ENCODE measurements around the gene CDC40. TPM values are rescaled to one million over a fixed set of nuclear protein-coding genes. Genes with fewer than 3 reads are reported as not detected.
"Not testable (repeated sequence)": the region's sequence is repeated elsewhere in the genome, so short reads cannot be mapped to it uniquely, and the experiment has no call there.

The CDC40 gene
- total RNA-seq, 4 donors from 2014 or later, result 11.8 to 25.9 (median 18.3) TPM

DNA sequence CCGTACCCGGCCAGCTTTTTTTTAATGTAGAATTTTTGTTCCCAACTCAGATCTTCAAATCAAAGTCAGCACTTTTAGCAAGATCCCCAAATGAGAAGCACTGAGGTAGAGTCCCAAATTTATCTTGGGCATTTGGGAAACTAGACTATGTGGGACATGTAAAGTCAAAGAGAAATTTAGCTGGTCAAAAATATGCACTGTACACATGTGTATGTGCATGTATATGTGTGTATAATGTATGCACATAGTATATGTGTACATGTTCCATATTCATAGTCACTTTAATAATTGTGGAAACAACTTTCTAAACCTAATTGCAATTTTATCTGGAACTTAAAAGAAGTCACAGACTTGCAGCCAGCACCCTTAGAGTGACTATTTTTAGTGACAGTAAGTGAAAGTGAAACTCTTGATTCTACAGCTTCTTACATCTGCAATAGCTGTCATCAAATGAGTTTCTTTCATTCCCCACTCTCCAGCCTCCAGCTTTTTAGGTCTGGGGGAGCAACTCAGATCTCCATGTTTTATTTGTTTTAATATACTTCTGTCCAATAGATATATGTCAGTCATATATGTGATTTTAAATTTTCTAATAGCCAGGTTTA, 53.6 kb downstream of the CDC40 start:
- no peak for ATAC-seq
- no peaks in the 10 kb centered on the region for H3K9me3 ChIP-seq
- WGBS, 2 donors (ENCODE audit: low coverage in 1 of 2), result 100% methylated on average over 1 to 2 of the region's 2 CpGs
- no peaks in the 10 kb centered on the region for H3K27me3 ChIP-seq
- peaks cover 0 to 33% of the 10 kb centered on the region in 2 donors for H3K36me3 ChIP-seq
- TF ChIP-seq EP300 (IDR thresholded peaks at IDR 0.05) (no peak), POLR2A (IDR thresholded peaks at IDR 0.05) (no peak), POLR2AphosphoS5 (IDR thresholded peaks at IDR 0.05) (no peak)
- TF ChIP-seq, protein P1, sequence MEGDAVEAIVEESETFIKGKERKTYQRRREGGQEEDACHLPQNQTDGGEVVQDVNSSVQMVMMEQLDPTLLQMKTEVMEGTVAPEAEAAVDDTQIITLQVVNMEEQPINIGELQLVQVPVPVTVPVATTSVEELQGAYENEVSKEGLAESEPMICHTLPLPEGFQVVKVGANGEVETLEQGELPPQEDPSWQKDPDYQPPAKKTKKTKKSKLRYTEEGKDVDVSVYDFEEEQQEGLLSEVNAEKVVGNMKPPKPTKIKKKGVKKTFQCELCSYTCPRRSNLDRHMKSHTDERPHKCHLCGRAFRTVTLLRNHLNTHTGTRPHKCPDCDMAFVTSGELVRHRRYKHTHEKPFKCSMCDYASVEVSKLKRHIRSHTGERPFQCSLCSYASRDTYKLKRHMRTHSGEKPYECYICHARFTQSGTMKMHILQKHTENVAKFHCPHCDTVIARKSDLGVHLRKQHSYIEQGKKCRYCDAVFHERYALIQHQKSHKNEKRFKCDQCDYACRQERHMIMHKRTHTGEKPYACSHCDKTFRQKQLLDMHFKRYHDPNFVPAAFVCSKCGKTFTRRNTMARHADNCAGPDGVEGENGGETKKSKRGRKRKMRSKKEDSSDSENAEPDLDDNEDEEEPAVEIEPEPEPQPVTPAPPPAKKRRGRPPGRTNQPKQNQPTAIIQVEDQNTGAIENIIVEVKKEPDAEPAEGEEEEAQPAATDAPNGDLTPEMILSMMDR (IDR thresholded peaks at IDR 0.05), result no peak
- H3K27ac ChIP-seq, result peak overlapping the region in 3 of 4 donors; percentile 15 to 32 (median 21)
- H3K4me3 ChIP-seq, result no peak overlapping the region
- H3K4me1 ChIP-seq, result peaks cover 0 to 14% (median 4%) of the 10 kb centered on the region in 3 donors

DNA sequence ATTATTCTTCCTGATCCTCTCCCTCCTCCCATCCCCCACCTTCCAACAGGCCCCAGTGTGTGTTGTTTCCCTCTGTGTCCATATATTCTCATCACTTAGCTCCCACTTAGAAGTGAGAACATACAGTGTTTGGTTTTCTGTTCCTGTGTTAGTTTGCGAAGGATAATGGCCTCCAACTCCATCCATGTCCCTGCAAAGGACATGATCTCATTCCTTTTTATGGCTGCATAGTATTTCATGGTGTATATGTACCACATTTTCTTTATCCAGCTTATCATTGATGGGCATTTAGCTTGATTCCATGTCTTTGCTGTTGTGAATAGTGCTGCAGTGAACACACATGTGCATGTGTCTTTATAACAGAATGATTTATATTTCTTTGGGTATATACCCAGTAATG, 55.8 kb downstream of the CDC40 start:
- not testable (repeated sequence) for H3K27ac ChIP-seq, H3K27me3 ChIP-seq, ATAC-seq, H3K4me3 ChIP-seq, H3K9me3 ChIP-seq
- 86% methylated on average over 1 of the region's 1 CpG; no CpG with 5 or more reads in 1 of the 2 donors for WGBS, 2 donors (ENCODE audit: low coverage in 1 of 2)
- H3K4me1 ChIP-seq, result peaks cover 0 to 14% (median 4%) of the 10 kb centered on the region in 3 donors
- H3K36me3 ChIP-seq, result peaks cover 0 to 23% of the 10 kb centered on the region in 2 donors

DNA sequence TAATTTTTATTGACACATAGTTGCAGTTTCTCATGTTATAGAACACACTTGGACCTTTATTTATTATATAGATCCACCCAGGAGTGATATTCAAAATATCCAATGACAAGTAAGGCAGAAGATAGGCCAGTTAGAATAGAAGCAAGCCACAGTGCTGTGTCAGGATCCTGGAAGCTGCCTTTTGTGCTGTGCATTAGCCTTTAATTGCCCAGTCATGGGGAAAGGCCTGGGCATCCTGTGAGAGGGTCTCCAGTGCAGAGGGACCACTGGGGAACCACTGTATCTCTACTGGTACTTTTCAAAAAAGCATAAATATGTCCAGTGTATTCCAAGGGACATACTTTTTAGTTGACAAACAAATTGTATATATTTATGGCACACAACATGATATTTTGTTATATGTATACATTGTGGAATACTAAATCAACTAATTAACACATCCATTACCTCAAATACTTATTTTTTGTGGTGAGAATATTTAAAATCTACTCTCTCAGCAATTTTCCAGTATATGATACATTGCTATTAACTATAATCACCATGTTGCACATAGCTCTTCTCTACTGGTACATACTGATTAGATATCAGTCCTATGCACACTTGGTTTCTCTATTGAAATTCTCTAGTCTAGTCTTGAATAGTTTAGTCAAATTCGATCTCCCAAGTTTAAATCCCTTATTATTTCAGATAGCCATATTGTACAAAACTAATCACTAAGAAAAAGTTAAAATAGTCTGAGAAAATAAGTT, 59.5 kb downstream of the CDC40 start:
- TF ChIP-seq EP300 (IDR thresholded peaks at IDR 0.05), result no peak
- TF ChIP-seq, protein P1 (IDR thresholded peaks at IDR 0.05), result no peak
- no peak for TF ChIP-seq POLR2A (IDR thresholded peaks at IDR 0.05)
- TF ChIP-seq POLR2AphosphoS5 (IDR thresholded peaks at IDR 0.05), result no peak
- H3K4me1 ChIP-seq, result peaks cover 0 to under 1% (median 0%) of the 10 kb centered on the region in 3 donors
- no peak overlapping the region for H3K4me3 ChIP-seq
- no peak for ATAC-seq
- no peak overlapping the region for H3K27ac ChIP-seq
- WGBS, 2 donors (ENCODE audit: low coverage in 1 of 2), result 93 to 100% methylated on average over 1 of the region's 1 CpG
- no peaks in the 10 kb centered on the region for H3K27me3 ChIP-seq
- H3K36me3 ChIP-seq, result peaks cover 0 to 43% of the 10 kb centered on the region in 2 donors
- no peaks in the 10 kb centered on the region for H3K9me3 ChIP-seq

DNA sequence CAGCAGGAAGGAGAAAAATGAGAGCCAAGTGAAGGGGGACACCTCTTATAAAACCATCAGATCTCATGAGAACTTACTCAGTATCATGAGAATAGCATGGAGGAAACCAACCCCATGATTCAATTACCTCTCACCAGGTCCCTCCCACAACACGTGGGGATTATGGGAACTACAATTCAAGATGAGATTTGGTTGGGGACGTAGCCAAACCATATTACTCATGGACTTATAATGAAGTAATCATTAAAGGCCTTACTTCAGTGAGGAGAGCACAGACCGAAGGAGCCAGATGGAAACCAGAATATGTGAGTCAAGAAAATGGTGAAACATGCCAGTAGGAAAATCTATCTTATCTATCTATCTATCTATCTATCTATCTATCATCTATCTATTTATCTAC, 64.4 kb downstream of the CDC40 start:
- H3K36me3 ChIP-seq, result peaks cover 0 to 41% of the 10 kb centered on the region in 2 donors
- ATAC-seq, H3K27me3 ChIP-seq, H3K4me1 ChIP-seq, H3K4me3 ChIP-seq, H3K27ac ChIP-seq, H3K9me3 ChIP-seq: not testable (repeated sequence)
- 90 to 91% methylated on average over 3 of the region's 3 CpGs for WGBS, 2 donors (ENCODE audit: low coverage in 1 of 2)

DNA sequence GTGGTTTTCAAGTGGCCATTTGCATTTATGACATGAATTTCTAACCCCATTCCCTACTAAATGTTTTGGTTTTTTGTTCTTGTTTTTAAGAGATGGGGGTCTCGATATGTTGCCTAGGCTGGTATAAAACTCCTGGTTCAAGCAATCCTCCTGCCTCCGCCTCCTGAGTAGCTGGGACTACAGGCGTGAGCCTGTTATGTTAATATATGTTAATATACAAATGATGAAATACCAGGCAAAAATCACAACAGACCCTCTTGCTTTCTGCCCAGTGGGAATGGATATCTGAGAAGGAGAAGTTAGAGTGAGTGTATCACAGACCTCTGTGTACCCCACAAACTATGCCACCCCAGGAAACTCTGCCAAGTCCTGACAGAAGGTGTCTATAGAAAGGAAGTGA, 66.2 kb downstream of the CDC40 start:
- no peaks in the 10 kb centered on the region for H3K4me1 ChIP-seq
- no peak overlapping the region for H3K27ac ChIP-seq
- no peak overlapping the region for H3K4me3 ChIP-seq
- H3K9me3 ChIP-seq, result no peaks in the 10 kb centered on the region
- H3K27me3 ChIP-seq, result no peaks in the 10 kb centered on the region
- TF ChIP-seq POLR2AphosphoS5 (IDR thresholded peaks at IDR 0.05) (no peak), EP300 (IDR thresholded peaks at IDR 0.05) (no peak), POLR2A (IDR thresholded peaks at IDR 0.05) (no peak)
- TF ChIP-seq, protein P1 (IDR thresholded peaks at IDR 0.05), result no peak
- H3K36me3 ChIP-seq, result peaks cover 0 to 41% of the 10 kb centered on the region in 2 donors
- 92 to 94% methylated on average over 3 of the region's 3 CpGs for WGBS, 2 donors (ENCODE audit: low coverage in 1 of 2)
- no peak for ATAC-seq

Data from gastroesophageal sphincter (tissue), 4 donors.